Lung microvascular endothelial cell (primary cell): Measurements from ENCODE around the gene TBL1Y. TPM values are rescaled to one million over a fixed set of nuclear protein-coding genes. Genes with fewer than 3 reads are reported as not detected.
"Not testable (repeated sequence)": the region's sequence is repeated elsewhere in the genome, so short reads cannot be mapped to it uniquely, and the experiment has no call there.

Experiments used
- DNase-seq, 2 donors: peaks; one replicate each; pipeline versions ENCODE4 v3.0.0 to v3.0.0-alpha.2; 2010; ENCODE audit warnings: low read depth in 2 of 2
- total RNA-seq: library from RNA; depleted of rRNA; stranded (reverse); fragments of >200 nt; gene quantifications from 2 replicates; pipeline ENCODE4 v1.2.1, GENCODE V29; 2014

The TBL1Y gene
- total RNA-seq, 1 donor from 2014 or later, result under 0.01 TPM

- no peak for DNase-seq
Measured at GRCh38 chrY:6972271-6972887, 61.9 kb downstream of the TBL1Y start.

GRCh38 chrY:6974971-6975370 is 64.5 kb downstream of the TBL1Y start:
- no peak for DNase-seq

DNA sequence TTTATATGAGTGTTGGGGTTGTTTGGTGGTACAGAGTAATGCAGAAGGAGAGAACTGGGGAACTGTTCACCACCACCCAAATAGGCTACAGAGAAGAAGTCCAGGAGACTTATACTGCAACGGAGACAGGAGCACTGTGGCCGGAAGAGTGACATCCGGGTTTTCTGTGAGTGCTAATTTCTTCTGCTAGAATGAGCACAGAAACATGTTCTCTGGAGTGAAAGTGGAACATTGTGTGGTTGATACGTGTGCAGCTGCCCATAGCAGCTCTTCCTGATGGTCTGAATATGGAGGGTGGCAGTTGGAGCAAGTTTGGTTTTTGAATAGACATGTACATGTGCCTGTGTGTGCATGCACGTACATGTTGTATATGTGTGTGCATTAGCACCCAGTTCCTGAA is 67.3 kb downstream of the TBL1Y start:
- DNase-seq, result no peak

DNA sequence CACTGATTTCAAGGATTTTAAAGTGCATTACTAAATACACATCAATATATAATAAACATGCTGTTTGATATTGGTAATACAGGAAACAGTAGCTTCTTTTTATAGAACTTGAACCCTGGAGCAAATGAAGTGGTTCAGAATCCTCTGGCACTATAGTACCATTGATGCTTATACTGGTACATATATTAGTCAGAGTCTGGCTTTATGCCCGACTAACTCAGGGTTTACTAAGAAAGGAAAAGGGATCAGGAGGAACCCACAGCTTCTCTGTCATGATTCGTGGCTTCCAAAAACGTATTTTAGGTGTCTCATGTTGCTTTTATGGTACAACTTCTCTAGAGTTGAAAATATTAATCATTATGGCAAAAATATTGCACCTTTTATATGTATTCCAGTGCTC is 72.7 kb downstream of the TBL1Y start:
- DNase-seq, result no peak

DNA sequence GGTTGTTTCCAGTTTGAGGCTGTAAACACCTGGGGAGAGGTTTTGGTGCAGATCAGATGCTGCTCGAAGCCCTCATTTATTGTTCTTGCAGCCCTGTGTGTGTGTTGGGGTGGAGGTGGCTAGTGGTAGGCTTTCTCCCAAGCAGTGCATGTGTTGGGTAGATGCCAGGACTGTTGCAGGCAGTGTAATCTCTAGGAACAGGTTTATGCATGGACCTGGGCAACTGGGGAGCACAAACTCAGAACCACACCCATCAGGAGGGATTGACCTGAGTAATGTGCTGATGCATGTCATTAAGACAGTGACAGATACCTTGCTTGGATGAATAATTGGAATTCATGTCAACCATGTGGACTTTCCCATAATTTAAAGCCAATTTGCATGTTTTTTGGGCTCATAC is 77.3 kb downstream of the TBL1Y start:
- no peak for DNase-seq

DNA sequence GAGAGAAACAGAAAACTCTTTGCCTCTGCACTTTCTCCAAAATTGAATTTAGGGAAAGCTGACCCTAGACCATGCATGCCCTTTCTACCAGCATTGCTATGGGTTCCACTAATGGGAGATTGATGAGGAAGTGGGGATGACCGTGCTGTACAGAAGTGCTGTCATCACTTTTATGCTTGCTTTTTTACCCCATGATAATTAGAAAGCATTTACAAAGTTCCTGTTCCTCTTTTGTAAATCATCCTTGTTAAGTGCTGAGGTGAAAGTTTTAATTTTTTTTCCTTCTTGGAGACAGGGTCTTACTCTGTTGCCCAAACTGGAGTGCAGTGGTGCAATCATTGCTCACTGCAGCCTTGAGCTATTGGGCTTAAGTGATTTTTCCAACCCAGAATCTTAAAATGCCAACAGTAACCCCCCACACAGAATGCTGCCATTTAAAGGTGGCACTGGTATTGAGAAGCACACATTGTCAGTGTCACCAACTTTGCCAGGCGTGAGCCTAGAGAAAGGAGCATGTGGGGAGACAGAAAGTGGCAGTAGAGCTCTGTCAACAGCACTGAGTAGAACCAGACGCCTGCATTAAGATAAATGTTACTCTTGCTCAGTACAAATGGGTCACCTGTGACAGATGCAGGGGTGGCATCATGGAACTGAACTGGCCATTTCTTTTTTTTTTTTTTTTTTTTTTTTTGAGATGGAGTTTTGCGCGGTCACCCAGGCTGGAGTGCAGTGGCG is 79.6 kb downstream of the TBL1Y start:
- DNase-seq, result no peak

DNA sequence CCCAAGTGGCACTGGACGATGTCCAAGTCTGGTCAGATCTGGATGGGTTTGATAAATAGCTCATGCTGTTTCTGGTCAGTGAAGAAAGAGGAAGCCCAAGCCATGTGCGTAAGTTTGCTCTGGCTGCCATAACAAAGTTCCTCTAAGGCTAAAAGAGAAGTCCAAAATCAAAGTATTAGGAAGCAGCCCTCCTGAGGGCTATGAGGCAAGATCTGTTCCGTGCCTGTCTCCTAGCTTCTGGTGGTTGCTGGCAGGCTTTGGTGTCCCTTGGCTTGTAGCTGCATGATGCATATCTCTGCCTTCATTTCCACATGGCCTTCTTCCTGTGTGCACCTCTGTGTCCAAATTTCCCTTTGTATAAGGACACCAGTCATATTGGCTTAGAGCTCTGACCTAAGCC is 81.5 kb downstream of the TBL1Y start:
- DNase-seq, result no peak

DNA sequence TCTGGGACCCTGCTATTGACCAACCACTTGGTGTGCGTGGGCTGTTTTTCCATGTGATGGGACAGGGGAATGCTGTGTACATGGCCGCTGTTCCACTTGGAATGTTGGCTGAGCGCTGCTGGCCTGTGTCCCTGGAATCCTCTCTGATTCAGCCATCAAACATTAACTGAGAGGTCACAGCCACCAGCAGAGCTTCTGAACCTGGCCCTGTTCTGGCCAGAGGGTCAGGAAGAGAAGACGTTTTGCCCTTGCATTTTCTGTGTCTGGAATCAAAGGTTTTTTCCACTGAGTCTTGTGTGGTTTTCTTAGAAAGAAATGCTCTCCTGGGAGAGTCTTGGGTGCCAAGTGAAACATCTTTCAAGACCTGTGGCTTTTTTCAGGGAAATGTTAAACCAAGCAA is 85.5 kb downstream of the TBL1Y start:
- DNase-seq, result no peak

GRCh38 chrY:6997503-6998066 is 87.1 kb downstream of the TBL1Y start:
- DNase-seq, result no peak

DNA sequence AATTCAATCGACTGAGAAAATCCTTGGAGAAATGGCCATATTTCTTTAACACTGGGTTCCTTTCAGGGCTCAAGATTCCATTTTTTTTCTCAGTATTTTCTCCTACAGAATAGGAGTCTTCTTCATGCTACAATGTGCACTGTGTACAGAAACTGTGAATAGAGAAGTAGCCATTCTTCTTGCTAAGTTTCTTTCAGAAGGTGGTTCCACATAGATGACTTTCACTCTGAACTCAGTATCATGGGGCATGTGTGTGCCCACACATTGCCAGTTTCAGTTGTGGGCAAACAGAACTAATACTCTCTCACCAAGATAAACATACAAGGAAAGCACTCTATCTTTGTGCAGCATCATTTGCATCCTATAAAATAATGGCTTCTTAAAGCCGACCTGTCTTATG is 89.4 kb downstream of the TBL1Y start:
- no peak for DNase-seq

DNA sequence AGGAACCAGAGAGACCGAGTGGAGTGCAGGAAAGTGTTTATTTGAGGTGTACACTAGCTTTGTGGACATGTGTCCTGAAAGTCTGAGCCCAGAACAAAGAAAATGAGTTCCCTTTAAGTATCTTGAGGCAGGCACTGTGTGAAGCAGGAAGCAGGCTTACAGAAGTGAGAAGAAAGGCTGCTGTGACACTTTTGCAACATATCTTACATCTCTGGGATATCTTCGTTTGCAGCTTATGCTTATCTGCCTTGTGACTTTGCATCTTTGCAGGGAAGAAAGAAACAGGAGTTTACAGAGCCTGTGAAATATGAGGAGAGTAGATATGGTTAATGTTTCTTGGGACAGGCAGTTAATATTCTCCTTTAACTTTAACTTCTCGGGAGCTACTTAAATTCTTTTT is 92.1 kb downstream of the TBL1Y start:
- DNase-seq, result no peak

DNA sequence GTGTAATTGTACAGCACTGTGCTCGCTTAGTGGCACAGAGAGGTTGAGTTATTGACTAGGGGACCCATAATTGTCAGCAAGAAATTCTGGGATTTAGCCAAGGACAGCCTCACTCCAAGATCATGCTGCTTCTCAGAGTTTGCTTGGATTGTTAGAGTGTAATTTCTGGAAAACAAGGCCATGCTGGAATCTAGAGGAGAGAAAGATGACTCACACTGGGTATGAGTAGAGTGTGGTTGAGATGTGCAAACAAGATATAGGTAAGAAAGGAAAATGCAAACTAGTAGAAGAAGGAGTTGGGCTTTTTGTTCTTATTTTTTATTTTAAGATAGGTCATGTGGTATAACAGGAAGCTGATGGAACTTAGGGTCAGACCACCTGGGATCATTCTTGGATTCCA is 97.4 kb downstream of the TBL1Y start:
- DNase-seq, result no peak

DNA sequence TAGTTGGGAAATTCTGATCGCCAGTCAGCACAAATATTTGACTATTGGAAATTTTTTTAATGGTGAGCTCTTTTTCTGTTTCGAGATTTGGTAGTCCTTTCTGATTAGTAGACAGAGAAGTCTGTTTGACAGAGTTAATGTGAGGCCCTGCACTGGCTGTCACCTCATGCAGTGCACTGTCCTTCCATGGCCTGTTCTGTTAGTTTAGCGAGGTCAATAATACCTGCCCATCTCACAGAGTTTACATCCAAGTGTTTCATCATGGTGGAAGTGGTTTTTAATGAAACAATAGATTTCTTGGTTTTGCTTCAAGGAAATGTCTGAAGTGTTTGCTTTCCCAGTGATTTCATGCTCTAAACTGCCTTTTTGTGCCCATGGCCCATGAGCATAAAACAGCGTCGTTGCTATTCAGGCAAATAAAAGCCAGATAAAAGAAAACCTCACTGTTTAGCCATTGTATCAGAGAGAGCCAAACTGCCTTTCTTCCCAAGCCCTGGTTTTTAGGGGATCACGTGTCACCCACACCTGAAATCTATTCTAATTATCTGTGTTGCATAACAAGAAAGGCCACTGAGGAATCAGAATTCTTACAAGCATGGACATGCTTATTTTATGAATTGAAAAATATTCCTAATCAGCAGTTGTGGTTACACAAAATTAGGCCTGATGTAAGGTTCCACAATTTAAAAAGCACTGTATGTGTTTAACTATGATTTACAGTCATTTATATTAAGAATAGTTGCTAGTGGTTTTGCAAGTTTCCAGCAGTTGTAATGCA is 98.3 kb downstream of the TBL1Y start:
- DNase-seq, result no peak

DNA sequence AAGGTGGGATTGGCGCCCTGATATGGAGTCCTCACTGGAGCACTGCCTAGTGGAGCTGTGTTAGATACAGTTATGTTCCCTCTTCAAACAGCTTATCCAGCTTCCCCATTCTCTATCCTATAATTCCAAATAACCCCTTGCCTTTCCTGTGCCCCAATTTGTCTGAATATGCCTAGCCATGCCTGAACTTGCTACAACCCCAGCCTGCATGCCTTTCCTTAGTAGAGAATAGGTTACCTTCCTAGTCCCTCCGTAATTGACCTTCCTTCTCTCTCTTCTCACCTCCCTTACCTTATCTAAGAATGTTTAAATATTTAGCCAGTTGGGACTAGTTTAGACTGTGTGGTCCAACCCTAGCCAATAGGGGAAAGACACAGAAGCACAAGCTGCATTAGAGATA is 102.6 kb downstream of the TBL1Y start:
- no peak for DNase-seq

- no peak for DNase-seq
Measured at GRCh38 chrY:7016521-7016920, 106.0 kb downstream of the TBL1Y start.

- no peak for DNase-seq
Measured at GRCh38 chrY:7017244-7018080, 107.0 kb downstream of the TBL1Y start.

DNA sequence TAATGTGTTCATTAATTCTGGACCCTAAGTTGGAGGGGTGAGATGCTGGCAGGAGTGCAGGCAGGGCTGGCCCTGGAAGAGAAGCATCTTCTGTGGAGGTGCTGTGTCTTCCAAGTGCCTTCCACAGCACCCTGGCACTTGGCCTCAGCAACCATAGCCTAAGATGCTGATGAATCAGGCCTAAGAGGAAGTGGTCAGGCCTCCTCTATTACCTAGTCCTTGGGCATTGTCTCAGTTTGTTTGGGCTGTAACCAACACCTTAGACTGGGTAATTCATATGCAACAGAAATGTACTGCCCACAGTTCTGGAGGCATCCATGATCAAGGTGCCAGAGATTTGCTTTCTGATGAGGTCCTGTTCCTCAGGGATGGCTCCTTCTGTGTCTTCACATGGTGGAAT is 128.5 kb downstream of the TBL1Y start:
- DNase-seq, result no peak

GRCh38 chrY:7040662-7041061 is 130.2 kb downstream of the TBL1Y start:
- DNase-seq, result no peak

DNA sequence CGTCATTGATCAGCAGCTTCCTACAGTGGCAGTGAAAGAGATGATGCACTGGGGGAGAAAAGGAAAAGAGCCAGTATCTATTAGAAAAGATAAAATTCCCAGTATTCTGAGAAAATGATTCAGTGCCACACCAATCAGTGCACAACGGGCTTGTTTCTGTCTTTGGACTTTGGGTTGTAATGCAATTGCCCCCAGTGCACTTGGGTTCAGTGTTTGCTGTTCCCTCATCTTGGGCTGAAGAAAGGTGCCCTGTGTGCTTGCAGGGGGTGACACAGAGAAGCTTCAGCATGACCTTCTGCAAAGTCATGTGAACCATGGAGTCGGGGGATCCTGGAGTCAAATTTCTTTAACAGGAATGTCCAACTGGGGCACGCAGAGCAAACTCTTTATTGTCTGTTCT is 131.5 kb downstream of the TBL1Y start:
- DNase-seq, result no peak

DNA sequence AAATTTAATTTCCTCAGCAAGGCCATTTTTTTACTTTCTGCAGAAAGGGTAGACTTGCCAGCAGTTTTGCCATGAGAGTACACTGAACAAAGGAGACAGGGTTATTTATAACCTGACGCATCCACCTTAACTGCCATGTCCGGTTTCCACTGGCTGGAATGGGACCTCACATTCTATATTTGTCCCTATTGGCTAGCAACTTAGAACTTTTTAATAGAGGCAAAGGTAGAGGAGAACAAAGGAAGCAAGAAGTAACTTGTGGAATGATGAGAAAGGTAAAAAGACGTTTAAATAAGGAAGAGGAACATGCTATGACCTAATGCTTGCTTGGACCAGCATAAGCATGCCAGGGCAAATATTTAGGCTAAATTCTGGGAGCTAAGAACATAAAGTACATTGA is 142.0 kb downstream of the TBL1Y start:
- not testable (repeated sequence) for DNase-seq

DNA sequence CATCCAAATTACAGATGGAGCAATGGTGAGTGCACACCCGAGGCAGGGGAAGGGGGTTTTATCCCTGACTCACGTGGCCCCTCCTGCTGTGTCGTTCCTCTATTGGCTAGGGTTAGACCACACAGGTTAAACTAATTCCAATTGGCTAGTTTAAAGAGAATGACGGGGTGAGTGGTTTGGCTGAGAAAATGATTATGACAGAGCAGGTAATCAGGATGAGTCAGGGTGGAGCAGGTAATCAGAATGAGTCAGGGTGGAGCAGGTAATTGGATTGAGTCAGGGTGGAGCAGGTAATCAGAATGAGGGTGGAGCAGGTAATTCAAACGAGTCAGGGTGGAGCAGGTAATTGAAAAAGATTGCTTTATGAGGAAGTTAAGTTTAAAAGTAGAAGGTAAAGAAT is 146.4 kb downstream of the TBL1Y start:
- DNase-seq, result no peak

DNA sequence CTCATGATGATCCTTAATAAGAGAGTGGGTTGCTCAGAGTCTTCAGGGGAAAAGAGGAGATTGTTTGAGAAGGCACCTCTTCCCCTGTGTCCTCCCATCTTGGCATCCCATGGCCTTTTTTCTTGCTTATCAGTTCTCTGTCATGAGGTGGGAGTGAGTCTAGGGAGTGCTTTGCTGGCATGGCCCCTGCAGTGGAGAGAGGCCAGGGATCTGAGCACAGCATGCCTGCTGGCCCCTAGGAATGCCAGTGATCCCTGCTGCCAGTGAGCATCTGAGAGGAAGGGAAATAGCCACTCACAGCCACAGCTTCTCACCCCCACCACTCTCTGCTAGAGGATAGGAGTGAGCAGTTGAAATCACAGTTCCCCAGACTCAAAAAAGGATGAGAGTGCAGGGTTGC is 168.2 kb downstream of the TBL1Y start:
- DNase-seq, result no peak
